ENCODE measurements around the gene WDR72.

WDR72 gene

GRCh38 chr15:53527996-53528395 is 231.5 kb downstream of the WDR72 start:
- DNase-seq: no peak

GRCh38 chr15:53525894-53526293 is 233.6 kb downstream of the WDR72 start:
- no peak for DNase-seq

- DNase-seq: no peak
Measured at GRCh38 chr15:53522991-53523390, 236.5 kb downstream of the WDR72 start.

- DNase-seq: no peak
Measured at GRCh38 chr15:53520996-53521395, 238.5 kb downstream of the WDR72 start.

- no peak for DNase-seq
Measured at GRCh38 chr15:53513431-53513830, 246.0 kb downstream of the WDR72 start.

GRCh38 chr15:53512029-53512428 is 247.4 kb downstream of the WDR72 start:
- DNase-seq: no peak

GRCh38 chr15:53511175-53511574 is 248.3 kb downstream of the WDR72 start:
- no peak for DNase-seq

- DNase-seq: no peak
Measured at GRCh38 chr15:53506370-53506769, 253.1 kb downstream of the WDR72 start.

- DNase-seq: no peak
Measured at GRCh38 chr15:53498996-53499395, 260.5 kb downstream of the WDR72 start.

GRCh38 chr15:53490341-53490740 is 269.1 kb downstream of the WDR72 start:
- DNase-seq: no peak

- no peak for DNase-seq
Measured at GRCh38 chr15:53482055-53482454, 277.4 kb downstream of the WDR72 start.

GRCh38 chr15:53477981-53478766 is 281.3 kb downstream of the WDR72 start:
- DNase-seq: no peak

GRCh38 chr15:53473886-53474285 is 285.6 kb downstream of the WDR72 start:
- no peak for DNase-seq

- no peak for DNase-seq
Measured at GRCh38 chr15:53473435-53473834, 286.0 kb downstream of the WDR72 start.

- no peak for DNase-seq
Measured at GRCh38 chr15:53472883-53473282, 286.6 kb downstream of the WDR72 start.

GRCh38 chr15:53472210-53472609 is 287.3 kb downstream of the WDR72 start:
- no peak for DNase-seq

- DNase-seq: no peak
Measured at GRCh38 chr15:53470743-53471142, 288.7 kb downstream of the WDR72 start.

- DNase-seq: no peak
Measured at GRCh38 chr15:53469422-53469821, 290.0 kb downstream of the WDR72 start.
